Smooth muscle cell (in vitro differentiated cells): Measurements from ENCODE around the gene EIPR1. TPM values are rescaled to one million over a fixed set of nuclear protein-coding genes. Genes with fewer than 3 reads are reported as not detected.

Experiments
- DNase-seq: peaks from one replicate; lab custom pipeline; 2025; ENCODE audit not compliant: unreplicated experiment; lab: John Stamatoyannopoulos, UW
- H2AFZ ChIP-seq: fragments of 200-600 bp; sonication (generic); 2 replicates; pipeline ENCODE4 v1.6.0; 2016; ENCODE audit warnings: antibody characterized with exemption, low read depth, mild to moderate bottlenecking
- H3F3A ChIP-seq: fragments of 200-600 bp; sonication (generic); 2 replicates; pipeline ENCODE4 v1.6.0; 2017; ENCODE audit warnings: antibody characterized with exemption, low read depth
- H3K27ac ChIP-seq: fragments of 200-600 bp; sonication (generic); 2 replicates; pipeline ENCODE4 v1.5.1; 2016; ENCODE audit warnings: low read depth, mild to moderate bottlenecking
- H3K27me3 ChIP-seq: fragments of 200-600 bp; sonication (generic); 2 replicates; pipeline ENCODE4 v1.6.1; 2016; ENCODE audit warnings: low read depth, mild to moderate bottlenecking
- H3K36me3 ChIP-seq: fragments of 200-600 bp; sonication (generic); 2 replicates; pipeline ENCODE4 v1.5.1; 2016; ENCODE audit warnings: low read depth
- H3K4me1 ChIP-seq: fragments of 200-600 bp; sonication (generic); 2 replicates; pipeline ENCODE4 v1.5.1; 2016; ENCODE audit warnings: low read depth
- H3K4me2 ChIP-seq: fragments of 200-600 bp; sonication (generic); 2 replicates; pipeline ENCODE4 v1.6.0; 2016; ENCODE audit warnings: mild to moderate bottlenecking
- H3K4me3 ChIP-seq: fragments of 200-600 bp; sonication (generic); 2 replicates; pipeline ENCODE4 v1.5.1; 2016; ENCODE audit warnings: mild to moderate bottlenecking
- H3K79me2 ChIP-seq: fragments of 200-600 bp; sonication (generic); 2 replicates; pipeline ENCODE4 v1.6.0; 2016; ENCODE audit warnings: low read depth, mild to moderate bottlenecking
- H3K9ac ChIP-seq: fragments of 200-600 bp; sonication (generic); 2 replicates; pipeline ENCODE4 v1.6.0; 2016; ENCODE audit warnings: low read depth
- H3K9me3 ChIP-seq: fragments of 200-600 bp; sonication (generic); replicated peaks from 2 replicates; pipeline ENCODE4 v1.5.1; 2016; ENCODE audit warnings: low read depth
- H4K20me1 ChIP-seq: fragments of 200-600 bp; sonication (generic); 2 replicates; pipeline ENCODE4 v1.6.0; 2016; ENCODE audit warnings: low read depth
- WGBS: methylation state at CpG from one replicate; pipeline ENCODE4 v1.1.7; 2016; ENCODE audit warnings: low lambda C conversion rate; 5-methylcytosine and 5-hydroxymethylcytosine counted together
- polyA plus RNA-seq: library from polyadenylated mRNA; unstranded; fragments of >200 nt; fragmentation: Nextera tagmentation; extraction: Ambion mirVana; gene quantifications from 2 replicates; pipeline ENCODE4 v1.2.1, GENCODE V29; 2016
- total RNA-seq: library from RNA; depleted of rRNA; stranded (reverse); fragments of >200 nt; gene quantifications from 2 replicates; pipeline ENCODE4 v1.2.3, GENCODE V29; 2014
- TF ChIP-seq, protein P1 (sequence below): fragments of 200-600 bp; sonication (generic); IDR thresholded peaks from 2 replicates; pipeline ENCODE4 v1.5.1; 2017; ENCODE audit warnings: borderline replicate concordance, mild to moderate bottlenecking, antibody characterized with exemption; ENCODE audit not compliant: insufficient read depth, poor library complexity, severe bottlenecking

Gene EIPR1
- total and polyA plus RNA-seq, 2 experiments from 2014 or later, result 18.5 to 23.1 TPM

DNA sequence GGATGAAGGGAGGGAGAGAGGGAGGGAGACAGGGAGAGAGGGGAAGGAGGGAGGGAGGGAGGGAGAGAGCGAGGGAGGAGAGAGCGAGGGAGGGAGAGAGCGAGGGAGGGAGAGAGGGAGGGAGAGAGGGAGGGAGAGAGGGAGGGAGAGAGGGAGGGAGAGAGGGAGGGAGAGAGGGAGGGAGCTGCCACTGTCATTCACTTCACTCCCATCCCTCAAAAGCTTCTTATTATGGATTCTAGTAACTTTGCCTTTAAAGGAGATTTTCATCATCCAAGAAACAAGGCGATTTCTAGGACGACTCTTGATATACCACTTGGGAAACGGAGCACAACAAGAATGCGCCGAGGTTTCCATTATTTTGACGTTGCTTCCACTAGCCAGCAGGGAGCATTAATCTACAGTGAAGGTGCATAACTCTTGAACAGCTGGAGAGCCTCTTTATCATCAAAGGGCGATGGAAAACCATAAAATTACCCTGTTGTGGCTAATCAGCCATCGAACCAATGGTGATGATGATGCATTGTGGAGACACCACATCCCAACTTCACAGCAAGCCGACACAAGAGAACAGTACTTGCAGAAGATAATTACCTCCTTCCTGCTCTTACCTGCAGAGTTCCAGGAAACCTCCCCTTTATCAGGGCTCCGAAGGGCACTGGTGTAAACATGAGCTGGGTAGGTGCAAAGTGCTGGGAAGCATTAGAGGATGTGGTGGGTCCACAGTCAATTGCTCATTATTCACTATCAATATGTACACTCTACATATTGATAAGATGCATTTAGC, 130.5 kb downstream of the EIPR1 start:
- TF ChIP-seq, protein P1, sequence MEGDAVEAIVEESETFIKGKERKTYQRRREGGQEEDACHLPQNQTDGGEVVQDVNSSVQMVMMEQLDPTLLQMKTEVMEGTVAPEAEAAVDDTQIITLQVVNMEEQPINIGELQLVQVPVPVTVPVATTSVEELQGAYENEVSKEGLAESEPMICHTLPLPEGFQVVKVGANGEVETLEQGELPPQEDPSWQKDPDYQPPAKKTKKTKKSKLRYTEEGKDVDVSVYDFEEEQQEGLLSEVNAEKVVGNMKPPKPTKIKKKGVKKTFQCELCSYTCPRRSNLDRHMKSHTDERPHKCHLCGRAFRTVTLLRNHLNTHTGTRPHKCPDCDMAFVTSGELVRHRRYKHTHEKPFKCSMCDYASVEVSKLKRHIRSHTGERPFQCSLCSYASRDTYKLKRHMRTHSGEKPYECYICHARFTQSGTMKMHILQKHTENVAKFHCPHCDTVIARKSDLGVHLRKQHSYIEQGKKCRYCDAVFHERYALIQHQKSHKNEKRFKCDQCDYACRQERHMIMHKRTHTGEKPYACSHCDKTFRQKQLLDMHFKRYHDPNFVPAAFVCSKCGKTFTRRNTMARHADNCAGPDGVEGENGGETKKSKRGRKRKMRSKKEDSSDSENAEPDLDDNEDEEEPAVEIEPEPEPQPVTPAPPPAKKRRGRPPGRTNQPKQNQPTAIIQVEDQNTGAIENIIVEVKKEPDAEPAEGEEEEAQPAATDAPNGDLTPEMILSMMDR, result no peak

DNA sequence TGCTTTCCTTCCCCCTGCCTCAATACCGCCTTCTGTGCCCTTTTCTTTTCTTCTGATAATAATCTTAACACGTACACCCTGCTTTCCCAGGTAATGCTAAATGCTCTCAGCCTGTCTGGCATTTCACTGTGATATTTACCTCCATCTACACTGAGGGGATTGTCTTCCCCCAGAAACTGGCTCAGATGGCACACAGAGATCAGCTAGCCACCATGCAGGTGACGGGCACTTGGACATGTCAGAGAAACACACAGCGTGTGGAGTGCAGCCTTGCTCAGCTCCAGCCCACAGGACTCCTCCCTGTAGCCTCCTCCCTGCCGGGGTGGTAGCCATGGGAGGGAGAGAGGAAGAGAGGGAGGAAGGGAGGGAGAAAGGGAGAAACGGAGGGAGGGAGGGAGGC, 131.2 kb downstream of the EIPR1 start:
- H3K4me2 ChIP-seq, result no peak overlapping the region
- H3K9ac ChIP-seq, result no peak overlapping the region
- no peaks in the 10 kb centered on the region for H3K9me3 ChIP-seq
- no peak overlapping the region for H3K27ac ChIP-seq
- H3F3A ChIP-seq, result no peaks in the 10 kb centered on the region
- H3K36me3 ChIP-seq, result no peaks in the 10 kb centered on the region
- DNase-seq, result no peak
- TF ChIP-seq, protein P1, result no peak
- H4K20me1 ChIP-seq, result peaks cover 10% of the 10 kb centered on the region
- no peak overlapping the region for H3K4me3 ChIP-seq
- 82% methylated on average over 5 of the region's 6 CpGs for WGBS
- H2AFZ ChIP-seq, result no peak overlapping the region
- H3K79me2 ChIP-seq, result no peaks in the 10 kb centered on the region
- no peaks in the 10 kb centered on the region for H3K4me1 ChIP-seq
- H3K27me3 ChIP-seq, result no peaks in the 10 kb centered on the region

More for the DNA sequence above, 130.5 kb downstream of the EIPR1 start:
- no peaks in the 10 kb centered on the region for H3K4me1 ChIP-seq
- no peaks in the 10 kb centered on the region for H3K36me3 ChIP-seq
- H3K4me2 ChIP-seq, result no peak overlapping the region
- DNase-seq, result no peak
- WGBS, result 65% methylated on average over 12 of the region's 13 CpGs
- H4K20me1 ChIP-seq, result peaks cover 11% of the 10 kb centered on the region
- no peak overlapping the region for H3K4me3 ChIP-seq
- no peak overlapping the region for H2AFZ ChIP-seq
- no peaks in the 10 kb centered on the region for H3K27me3 ChIP-seq
- no peak overlapping the region for H3K9ac ChIP-seq
- H3K9me3 ChIP-seq, result no peaks in the 10 kb centered on the region
- no peaks in the 10 kb centered on the region for H3F3A ChIP-seq
- H3K79me2 ChIP-seq, result no peaks in the 10 kb centered on the region
- H3K27ac ChIP-seq, result no peak overlapping the region

DNA sequence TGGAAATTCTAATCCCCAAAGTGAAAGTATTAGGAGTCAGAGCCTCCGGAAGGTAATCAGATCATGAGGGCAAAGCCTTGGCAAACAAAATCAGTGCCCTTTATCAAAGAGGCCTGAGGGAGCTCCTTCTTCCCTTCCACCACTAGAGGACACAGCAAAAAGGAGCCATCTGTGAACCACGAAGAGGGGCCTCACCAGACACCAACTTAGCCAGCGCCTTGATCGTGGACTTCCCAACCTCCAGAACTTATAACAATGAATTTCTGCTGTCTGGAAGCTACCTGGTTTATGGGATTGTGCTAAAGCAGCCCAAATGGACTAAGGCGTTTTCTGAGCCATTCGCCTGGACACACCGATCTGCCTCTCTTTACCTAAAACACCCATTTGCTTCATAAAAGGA, 133.1 kb downstream of the EIPR1 start:
- H3K27ac ChIP-seq, result no peak overlapping the region
- H3K4me2 ChIP-seq, result no peak overlapping the region
- no peaks in the 10 kb centered on the region for H3K4me1 ChIP-seq
- WGBS, result 98% methylated on average over 7 of the region's 7 CpGs
- no peak overlapping the region for H3K4me3 ChIP-seq
- no peaks in the 10 kb centered on the region for H3F3A ChIP-seq
- peaks cover 24% of the 10 kb centered on the region for H4K20me1 ChIP-seq
- TF ChIP-seq, protein P1, result no peak
- no peaks in the 10 kb centered on the region for H3K79me2 ChIP-seq
- H3K9me3 ChIP-seq, result no peaks in the 10 kb centered on the region
- no peaks in the 10 kb centered on the region for H3K36me3 ChIP-seq
- H3K9ac ChIP-seq, result no peak overlapping the region
- H3K27me3 ChIP-seq, result no peaks in the 10 kb centered on the region
- no peak overlapping the region for H2AFZ ChIP-seq
- DNase-seq, result no peak

DNA sequence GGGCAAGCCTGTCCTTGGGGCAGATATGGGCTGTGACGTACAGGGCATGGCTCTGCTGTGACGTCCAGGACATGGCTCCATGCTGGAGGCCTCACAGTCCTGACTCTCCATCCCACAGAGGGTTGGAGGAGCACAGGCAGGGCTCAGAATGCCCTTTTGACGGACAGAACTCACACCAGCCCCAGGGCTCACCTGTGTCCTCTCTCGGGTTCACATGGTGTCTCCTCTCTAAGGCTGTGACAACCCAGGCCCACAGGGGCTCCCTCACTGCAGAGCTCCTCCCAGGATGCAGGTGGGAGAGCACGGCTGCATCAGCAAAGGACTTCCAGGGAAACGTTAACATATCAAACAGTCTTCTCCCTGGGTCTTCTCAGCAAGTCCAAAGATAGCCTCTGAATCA, 133.8 kb downstream of the EIPR1 start:
- H3K9ac ChIP-seq, result no peak overlapping the region
- no peaks in the 10 kb centered on the region for H3K4me1 ChIP-seq
- no peaks in the 10 kb centered on the region for H3F3A ChIP-seq
- H3K4me2 ChIP-seq, result no peak overlapping the region
- no peaks in the 10 kb centered on the region for H3K9me3 ChIP-seq
- WGBS, result 93% methylated on average over 6 of the region's 6 CpGs
- H3K36me3 ChIP-seq, result no peaks in the 10 kb centered on the region
- peaks cover 24% of the 10 kb centered on the region for H4K20me1 ChIP-seq
- no peak overlapping the region for H3K4me3 ChIP-seq
- H3K27ac ChIP-seq, result no peak overlapping the region
- H3K79me2 ChIP-seq, result no peaks in the 10 kb centered on the region
- DNase-seq, result no peak
- H2AFZ ChIP-seq, result no peak overlapping the region
- TF ChIP-seq, protein P1, result no peak
- no peaks in the 10 kb centered on the region for H3K27me3 ChIP-seq
